SK-N-SH (cell line): ENCODE measurements around the gene MCTP1. TPM values are rescaled to one million over a fixed set of nuclear protein-coding genes. Genes with fewer than 3 reads are reported as not detected.

Experiments
- CTCF ChIA-PET: fragments of 300-600, 350-600 bp; formaldehyde crosslinking; extraction: SDS; loops from one replicate; lab custom pipeline; 2021; lab: Yijun Ruan, JAX
- POLR2A ChIA-PET: fragments of 350-600 bp; sonication (Branson Sonifier 250); formaldehyde crosslinking; extraction: SDS; loops from one replicate; lab custom pipeline; 2020; ENCODE audit warnings: antibody characterized with exemption, inconsistent platforms; lab: Yijun Ruan, JAX
- DNase-seq: peaks from one replicate; pipeline ENCODE4 v3.0.0; 2012
- H2AFZ ChIP-seq: fragments of 200-600 bp; sonication (generic); 2 replicates; pipeline ENCODE4 v1.8.1; 2016; ENCODE audit warnings: antibody characterized with exemption, mild to moderate bottlenecking, low read depth
- H3F3A ChIP-seq: fragments of 200-600 bp; sonication (generic); replicated peaks from 2 replicates; pipeline ENCODE3; 2016; ENCODE audit warnings: antibody characterized with exemption, mild to moderate bottlenecking; ENCODE audit not compliant: insufficient read depth
- H3K27ac ChIP-seq, 2 experiments: fragments of 200-500 bp in 1 of 2; fragments of 200-600 bp in 1 of 2; sonication (Bioruptor generic) in 1 of 2; sonication (generic), shearing (Covaris generic) in 1 of 2; 2 replicates each; pipeline versions ENCODE4 v1.5.1 to v1.6.1; 2014 to 2016; ENCODE audit warnings: low read depth in 2 of 2, inconsistent platforms in 1 of 2, low read length in 1 of 2, mild to moderate bottlenecking in 1 of 2, mixed read lengths in 1 of 2
- H3K27me3 ChIP-seq: fragments of 200-600 bp; sonication (generic), shearing (Covaris generic); 2 replicates; pipeline ENCODE4 v1.6.1; 2016; ENCODE audit warnings: mixed run types; ENCODE audit not compliant: insufficient read depth
- H3K36me3 ChIP-seq, 2 experiments: fragments of 200-500 bp in 1 of 2; fragments of 200-600 bp in 1 of 2; sonication (Bioruptor generic) in 1 of 2; sonication (generic) in 1 of 2; replicated peaks in 1 of 2; 2 replicates each; pipeline versions ENCODE3 to v1.5.1; 2014 to 2016; ENCODE audit warnings: low read length in 1 of 2, mild to moderate bottlenecking in 1 of 2; ENCODE audit not compliant: insufficient read depth in 2 of 2, control insufficient read depth in 1 of 2
- H3K4me1 ChIP-seq, 2 experiments: fragments of 200-500 bp in 1 of 2; fragments of 200-600 bp in 1 of 2; sonication (Bioruptor generic) in 1 of 2; sonication (generic), shearing (Covaris generic) in 1 of 2; 2 replicates each; pipeline versions ENCODE4 v1.5.1 to v1.6.1; 2014 to 2016; ENCODE audit warnings: low read depth in 1 of 2, low read length in 1 of 2, mixed run types in 1 of 2; ENCODE audit not compliant: insufficient read depth in 2 of 2, control insufficient read depth in 1 of 2
- H3K4me2 ChIP-seq: fragments of 200-600 bp; sonication (generic), shearing (Covaris generic); 2 replicates; pipeline ENCODE4 v1.6.1; 2017; ENCODE audit warnings: mixed run types
- H3K4me3 ChIP-seq, 2 experiments: fragments of 200-500 bp in 1 of 2; fragments of 200-600 bp in 1 of 2; sonication (Bioruptor generic) in 1 of 2; sonication (generic), shearing (Covaris generic) in 1 of 2; 2 replicates each; pipeline versions ENCODE4 v1.5.1 to v1.8.1; 2014 to 2016; ENCODE audit warnings: low read depth in 2 of 2, inconsistent platforms in 1 of 2, low read length in 1 of 2, mild to moderate bottlenecking in 1 of 2, mixed read lengths in 1 of 2, moderate library complexity in 1 of 2
- H3K79me2 ChIP-seq: fragments of 200-600 bp; sonication (generic); 2 replicates; pipeline ENCODE4 v1.8.1; 2017; ENCODE audit warnings: mild to moderate bottlenecking; ENCODE audit not compliant: insufficient read depth
- H3K9ac ChIP-seq: fragments of 200-600 bp; sonication (generic); 2 replicates; pipeline ENCODE4 v1.6.1; 2017; ENCODE audit warnings: mixed run types
- H3K9me2 ChIP-seq: fragments of 200-600 bp; sonication (generic); 2 replicates; pipeline ENCODE4 v1.6.1; 2017; ENCODE audit warnings: mixed run types
- H3K9me3 ChIP-seq: fragments of 200-600 bp; sonication (generic); 2 replicates; pipeline ENCODE4 v1.6.1; 2017; ENCODE audit warnings: mixed run types, mild to moderate bottlenecking, moderate library complexity
- H4K20me1 ChIP-seq: fragments of 200-600 bp; sonication (generic); 2 replicates; pipeline ENCODE4 v1.6.1; 2017; ENCODE audit warnings: mild to moderate bottlenecking, mixed run types; ENCODE audit not compliant: insufficient read depth
- CHD2 ChIP-seq: fragments of 150-350 bp; IDR thresholded peaks from 2 replicates; pipeline ENCODE4 v1.6.1; 2018; ENCODE audit warnings: low read length; ENCODE audit not compliant: partially characterized antibody
- ELF1 ChIP-seq: IDR thresholded peaks from 2 replicates; pipeline ENCODE4 v1.4.0; 2012
- EZH2phosphoT487 ChIP-seq: fragments of 200-600 bp; sonication (generic); IDR thresholded peaks from 2 replicates; pipeline ENCODE4 v1.6.1; 2017; ENCODE audit warnings: low read depth, mixed run types, mild to moderate bottlenecking, antibody characterized with exemption, moderate library complexity, borderline replicate concordance
- FOSL2 ChIP-seq: IDR thresholded peaks from 2 replicates; pipeline ENCODE4 v1.4.0; 2012; ENCODE audit warnings: low read depth, mild to moderate bottlenecking, moderate library complexity, borderline replicate concordance
- FOXM1 ChIP-seq: IDR thresholded peaks from 2 replicates; pipeline ENCODE4 v1.4.0; 2012; ENCODE audit warnings: low read depth, mild to moderate bottlenecking
- GABPA ChIP-seq: IDR thresholded peaks from 2 replicates; pipeline ENCODE4 v1.4.0; 2012; ENCODE audit warnings: low read depth, mild to moderate bottlenecking
- JUND ChIP-seq: IDR thresholded peaks from 2 replicates; pipeline ENCODE4 v1.4.0; 2012
- MXI1 ChIP-seq: IDR thresholded peaks from 2 replicates; pipeline ENCODE4 v1.6.1; 2012; ENCODE audit warnings: mild to moderate bottlenecking, low read depth, low read length, improper control_type of control experiment
- NFIC ChIP-seq: IDR thresholded peaks from 2 replicates; pipeline ENCODE4 v1.4.0; 2012; ENCODE audit warnings: borderline replicate concordance
- POLR2AphosphoS5 ChIP-seq: IDR thresholded peaks from 2 replicates; pipeline ENCODE4 v1.6.1; 2012; ENCODE audit warnings: low read depth, low read length
- RAD21 ChIP-seq: IDR thresholded peaks from 2 replicates; pipeline ENCODE4 v1.6.1; 2012; ENCODE audit warnings: mild to moderate bottlenecking, low read length
- SMC3 ChIP-seq: IDR thresholded peaks from 2 replicates; pipeline ENCODE4 v1.6.1; 2012; ENCODE audit warnings: low read depth, low read length, improper control_type of control experiment
- YY1 ChIP-seq: IDR thresholded peaks from 2 replicates; pipeline ENCODE4 v1.4.0; 2012; ENCODE audit warnings: low read depth, mild to moderate bottlenecking
- WGBS: methylation state at CpG from one replicate; pipeline ENCODE4 v1.1.6; 2017; ENCODE audit warnings: low lambda C conversion rate; 5-methylcytosine and 5-hydroxymethylcytosine counted together
- polyA plus RNA-seq, 3 experiments: library from polyadenylated mRNA; depleted of rRNA; stranded (reverse); fragments of >200 nt; gene quantifications; 2 replicates each; pipeline ENCODE4 v1.2.3, GENCODE V29; 2012
- TF ChIP-seq, protein P1 (sequence below): IDR thresholded peaks from 2 replicates; pipeline ENCODE4 v1.6.1; 2012; ENCODE audit warnings: mild to moderate bottlenecking, low read depth, low read length, moderate library complexity
- TF ChIP-seq, protein P2 (sequence below): IDR thresholded peaks from 2 replicates; pipeline ENCODE4 v1.4.0; 2012; ENCODE audit warnings: low read depth, borderline replicate concordance
- TF ChIP-seq, protein P3 (sequence below): fragments of 200-600 bp; sonication (generic); IDR thresholded peaks from 2 replicates; pipeline ENCODE4 v1.6.1; 2017; ENCODE audit warnings: antibody characterized with exemption, mild to moderate bottlenecking, moderate library complexity

MCTP1 gene
- polyA plus RNA-seq, 1 of the 3 experiments (the other 2 are of a cell fraction), result 0.53 TPM

DNA sequence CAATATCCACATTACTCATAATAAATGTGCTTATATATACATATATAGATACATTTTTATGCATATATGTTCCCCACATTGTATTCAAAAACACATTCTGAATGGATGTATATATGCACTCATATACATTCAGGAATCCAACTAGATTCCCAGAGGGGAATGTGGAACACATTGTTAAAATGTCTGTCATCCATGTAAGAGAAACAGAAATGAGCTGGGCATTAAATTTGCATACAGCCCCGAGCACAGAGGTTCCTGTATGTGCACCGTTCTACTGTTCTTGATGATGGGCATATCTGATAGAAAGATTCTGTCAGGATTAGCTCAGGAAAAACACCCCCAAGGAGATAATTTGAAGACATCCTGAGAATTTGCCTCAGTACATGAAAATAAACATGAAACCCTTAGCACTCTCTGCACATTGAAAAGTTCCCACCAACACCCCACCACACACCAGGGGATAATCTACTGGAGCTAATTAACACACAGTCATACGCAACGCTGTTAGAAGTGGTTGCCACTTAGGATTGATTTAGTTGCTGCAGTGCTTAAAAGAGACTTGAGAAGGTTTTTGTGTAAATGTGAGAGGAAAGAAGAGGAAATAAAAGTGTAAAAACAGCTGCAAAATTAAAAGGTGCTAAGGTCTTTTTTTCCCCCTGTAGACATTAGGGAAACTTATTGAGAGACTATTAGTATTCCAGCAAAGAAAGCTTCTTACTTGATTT lies 443.1 kb downstream of the MCTP1 start:
- Histone ChIP-seq H3K27ac (no peak overlapping the region), H4K20me1 (no peaks in the 10 kb centered on the region), H3K9ac (no peak overlapping the region), H2AFZ (no peak overlapping the region), H3K36me3 (no peaks in the 10 kb centered on the region), H3K4me3 (no peak overlapping the region), H3K9me2 (no peaks in the 10 kb centered on the region), H3K4me1 (no peaks in the 10 kb centered on the region), H3K4me2 (no peak overlapping the region), H3K27me3 (no peaks in the 10 kb centered on the region), H3F3A (no peaks in the 10 kb centered on the region), H3K79me2 (no peaks in the 10 kb centered on the region), H3K9me3 (no peaks in the 10 kb centered on the region)
- ChIA-PET POLR2A (no interaction called here), CTCF (interaction anchor here (0.8 to 2.2 kb wide), 5 partner anchors 9 to 173 kb away, joined by 3 to 10 read pairs (median 5); no protein-coding TSS in a partner anchor)
- WGBS, result 73% methylated on average over 4 of the region's 4 CpGs
- TF ChIP-seq, protein P1, sequence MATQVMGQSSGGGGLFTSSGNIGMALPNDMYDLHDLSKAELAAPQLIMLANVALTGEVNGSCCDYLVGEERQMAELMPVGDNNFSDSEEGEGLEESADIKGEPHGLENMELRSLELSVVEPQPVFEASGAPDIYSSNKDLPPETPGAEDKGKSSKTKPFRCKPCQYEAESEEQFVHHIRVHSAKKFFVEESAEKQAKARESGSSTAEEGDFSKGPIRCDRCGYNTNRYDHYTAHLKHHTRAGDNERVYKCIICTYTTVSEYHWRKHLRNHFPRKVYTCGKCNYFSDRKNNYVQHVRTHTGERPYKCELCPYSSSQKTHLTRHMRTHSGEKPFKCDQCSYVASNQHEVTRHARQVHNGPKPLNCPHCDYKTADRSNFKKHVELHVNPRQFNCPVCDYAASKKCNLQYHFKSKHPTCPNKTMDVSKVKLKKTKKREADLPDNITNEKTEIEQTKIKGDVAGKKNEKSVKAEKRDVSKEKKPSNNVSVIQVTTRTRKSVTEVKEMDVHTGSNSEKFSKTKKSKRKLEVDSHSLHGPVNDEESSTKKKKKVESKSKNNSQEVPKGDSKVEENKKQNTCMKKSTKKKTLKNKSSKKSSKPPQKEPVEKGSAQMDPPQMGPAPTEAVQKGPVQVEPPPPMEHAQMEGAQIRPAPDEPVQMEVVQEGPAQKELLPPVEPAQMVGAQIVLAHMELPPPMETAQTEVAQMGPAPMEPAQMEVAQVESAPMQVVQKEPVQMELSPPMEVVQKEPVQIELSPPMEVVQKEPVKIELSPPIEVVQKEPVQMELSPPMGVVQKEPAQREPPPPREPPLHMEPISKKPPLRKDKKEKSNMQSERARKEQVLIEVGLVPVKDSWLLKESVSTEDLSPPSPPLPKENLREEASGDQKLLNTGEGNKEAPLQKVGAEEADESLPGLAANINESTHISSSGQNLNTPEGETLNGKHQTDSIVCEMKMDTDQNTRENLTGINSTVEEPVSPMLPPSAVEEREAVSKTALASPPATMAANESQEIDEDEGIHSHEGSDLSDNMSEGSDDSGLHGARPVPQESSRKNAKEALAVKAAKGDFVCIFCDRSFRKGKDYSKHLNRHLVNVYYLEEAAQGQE, result no peak
- TF ChIP-seq FOXM1, result no peak
- no peak for TF ChIP-seq MXI1
- TF ChIP-seq FOSL2, result no peak
- no peak for TF ChIP-seq EZH2phosphoT487
- TF ChIP-seq RAD21, result no peak
- TF ChIP-seq ELF1, result no peak
- TF ChIP-seq CHD2, result no peak
- TF ChIP-seq, protein P2, sequence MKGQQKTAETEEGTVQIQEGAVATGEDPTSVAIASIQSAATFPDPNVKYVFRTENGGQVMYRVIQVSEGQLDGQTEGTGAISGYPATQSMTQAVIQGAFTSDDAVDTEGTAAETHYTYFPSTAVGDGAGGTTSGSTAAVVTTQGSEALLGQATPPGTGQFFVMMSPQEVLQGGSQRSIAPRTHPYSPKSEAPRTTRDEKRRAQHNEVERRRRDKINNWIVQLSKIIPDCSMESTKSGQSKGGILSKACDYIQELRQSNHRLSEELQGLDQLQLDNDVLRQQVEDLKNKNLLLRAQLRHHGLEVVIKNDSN, result no peak
- TF ChIP-seq POLR2AphosphoS5, result no peak
- TF ChIP-seq JUND, result no peak
- TF ChIP-seq NFIC, result no peak
- no peak for DNase-seq

GRCh38 chr5:94833851-94834250 lies 451.0 kb downstream of the MCTP1 start:
- Histone ChIP-seq H3K9ac (no peak overlapping the region), H3K36me3 (no peaks in the 10 kb centered on the region), H3F3A (no peaks in the 10 kb centered on the region), H3K4me1 (no peaks in the 10 kb centered on the region), H3K4me2 (no peak overlapping the region), H3K27me3 (no peaks in the 10 kb centered on the region), H4K20me1 (no peaks in the 10 kb centered on the region), H3K9me2 (no peaks in the 10 kb centered on the region), H3K4me3 (no peak overlapping the region), H3K27ac (no peak overlapping the region), H3K79me2 (no peaks in the 10 kb centered on the region), H2AFZ (no peak overlapping the region), H3K9me3 (no peaks in the 10 kb centered on the region)
- DNase-seq, result no peak
- ChIA-PET POLR2A (no interaction called here), CTCF (interaction anchor here (1.0 to 1.6 kb wide), 3 partner anchors 8 to 60 kb away, joined by 3 to 5 read pairs (median 3); no protein-coding TSS in a partner anchor)
- WGBS, result 76% methylated on average over 2 of the region's 2 CpGs
- TF ChIP-seq GABPA, result no peak
- TF ChIP-seq, protein P2, result no peak
- TF ChIP-seq MXI1, result no peak
- no peak for TF ChIP-seq YY1
- TF ChIP-seq, protein P1, result no peak
- TF ChIP-seq SMC3, result no peak
- TF ChIP-seq RAD21, result no peak
- TF ChIP-seq, protein P3, sequence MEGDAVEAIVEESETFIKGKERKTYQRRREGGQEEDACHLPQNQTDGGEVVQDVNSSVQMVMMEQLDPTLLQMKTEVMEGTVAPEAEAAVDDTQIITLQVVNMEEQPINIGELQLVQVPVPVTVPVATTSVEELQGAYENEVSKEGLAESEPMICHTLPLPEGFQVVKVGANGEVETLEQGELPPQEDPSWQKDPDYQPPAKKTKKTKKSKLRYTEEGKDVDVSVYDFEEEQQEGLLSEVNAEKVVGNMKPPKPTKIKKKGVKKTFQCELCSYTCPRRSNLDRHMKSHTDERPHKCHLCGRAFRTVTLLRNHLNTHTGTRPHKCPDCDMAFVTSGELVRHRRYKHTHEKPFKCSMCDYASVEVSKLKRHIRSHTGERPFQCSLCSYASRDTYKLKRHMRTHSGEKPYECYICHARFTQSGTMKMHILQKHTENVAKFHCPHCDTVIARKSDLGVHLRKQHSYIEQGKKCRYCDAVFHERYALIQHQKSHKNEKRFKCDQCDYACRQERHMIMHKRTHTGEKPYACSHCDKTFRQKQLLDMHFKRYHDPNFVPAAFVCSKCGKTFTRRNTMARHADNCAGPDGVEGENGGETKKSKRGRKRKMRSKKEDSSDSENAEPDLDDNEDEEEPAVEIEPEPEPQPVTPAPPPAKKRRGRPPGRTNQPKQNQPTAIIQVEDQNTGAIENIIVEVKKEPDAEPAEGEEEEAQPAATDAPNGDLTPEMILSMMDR, result no peak
